DOHH2 (cell line): ENCODE results near the gene RXRA.

ENCODE experiments used
- H3F3A ChIP-seq: fragments of 200-600 bp; sonication (generic), shearing (Covaris generic); 2 replicates; pipeline ENCODE4 v1.6.0; 2016; ENCODE audit warnings: antibody characterized with exemption, mild to moderate bottlenecking; ENCODE audit not compliant: control insufficient read depth, insufficient read depth
- H3K27ac ChIP-seq: fragments of 200-600 bp; sonication (generic); 2 replicates; pipeline ENCODE4 v1.5.1; 2014; ENCODE audit warnings: low read depth, mild to moderate bottlenecking, low read length, moderate library complexity
- H3K27me3 ChIP-seq: fragments of 200-600 bp; sonication (generic); 2 replicates; pipeline ENCODE4 v1.6.1; 2014; ENCODE audit warnings: mild to moderate bottlenecking, low read length, mixed read lengths; ENCODE audit not compliant: control insufficient read depth
- H3K36me3 ChIP-seq: fragments of 200-600 bp; sonication (generic); 2 replicates; pipeline ENCODE4 v1.6.1; 2014; ENCODE audit warnings: mild to moderate bottlenecking, low read length, moderate library complexity, mixed read lengths; ENCODE audit not compliant: control insufficient read depth
- H3K4me1 ChIP-seq: fragments of 200-600 bp; sonication (generic); 2 replicates; pipeline ENCODE4 v1.6.1; 2014; ENCODE audit warnings: mild to moderate bottlenecking, low read length, mixed read lengths; ENCODE audit not compliant: control insufficient read depth
- H3K4me2 ChIP-seq: fragments of 200-600 bp; sonication (generic); 2 replicates; pipeline ENCODE4 v1.6.0; 2014; ENCODE audit warnings: mild to moderate bottlenecking, low read length, moderate library complexity
- H3K4me3 ChIP-seq: fragments of 200-600 bp; sonication (generic); 2 replicates; pipeline ENCODE4 v1.5.1; 2014; ENCODE audit warnings: mild to moderate bottlenecking, low read length, mixed read lengths
- H3K79me2 ChIP-seq: fragments of 200-600 bp; sonication (generic); 2 replicates; pipeline ENCODE4 v1.6.1; 2014; ENCODE audit warnings: mild to moderate bottlenecking, low read length, mixed read lengths; ENCODE audit not compliant: control insufficient read depth
- H3K9me2 ChIP-seq: fragments of 200-600 bp; sonication (generic); replicated peaks from 2 replicates; pipeline ENCODE4 v1.6.1; 2014; ENCODE audit warnings: mild to moderate bottlenecking, low read length, mixed read lengths; ENCODE audit not compliant: control insufficient read depth
- H3K9me3 ChIP-seq: fragments of 200-600 bp; sonication (generic); 2 replicates; pipeline ENCODE4 v1.6.1; 2014; ENCODE audit warnings: antibody characterized with exemption, low read length, mixed read lengths; ENCODE audit not compliant: control insufficient read depth, insufficient read depth
- H4K20me1 ChIP-seq: fragments of 200-600 bp; sonication (generic); 2 replicates; pipeline ENCODE4 v1.6.0; 2014; ENCODE audit warnings: low read depth, mild to moderate bottlenecking, antibody characterized with exemption, low read length, moderate library complexity; ENCODE audit not compliant: control insufficient read depth, insufficient read depth
- CTCF ChIP-seq: fragments of 200-600 bp; sonication (generic); IDR thresholded peaks from one replicate; pipeline ENCODE4 v1.5.1; 2014; ENCODE audit warnings: antibody characterized with exemption, mild to moderate bottlenecking, low read depth, low read length; ENCODE audit not compliant: poor library complexity, severe bottlenecking
- EZH2phosphoT487 ChIP-seq: fragments of 200-600 bp; sonication (generic); IDR thresholded peaks from 2 replicates; pipeline ENCODE4 v1.6.1; 2017; ENCODE audit warnings: borderline replicate concordance, mild to moderate bottlenecking, antibody characterized with exemption, low read length, moderate library complexity, mixed read lengths

The RXRA gene

GRCh38 chr9:134314039-134314949, 12.0 kb upstream of the RXRA start:
- H3K4me1 ChIP-seq: no peaks in the 10 kb centered on the region

GRCh38 chr9:134314950-134315715, 11.1 kb upstream of the RXRA start:
- Histone ChIP-seq H3K36me3 (no peaks in the 10 kb centered on the region), H3K27ac (no peak overlapping the region), H3K9me2 (no peaks in the 10 kb centered on the region), H3K79me2 (no peaks in the 10 kb centered on the region), H3K4me2 (no peak overlapping the region), H3K9me3 (no peaks in the 10 kb centered on the region), H3F3A (no peaks in the 10 kb centered on the region), H3K4me3 (no peak overlapping the region), H3K4me1 (no peaks in the 10 kb centered on the region), H4K20me1 (no peaks in the 10 kb centered on the region), H3K27me3 (no peaks in the 10 kb centered on the region)
- TF ChIP-seq CTCF (no peak), EZH2phosphoT487 (no peak)

More at GRCh38 chr9:134314039-134314949, 12.0 kb upstream of the RXRA start:
- Histone ChIP-seq H3F3A (no peaks in the 10 kb centered on the region), H3K4me3 (no peak overlapping the region), H3K27ac (no peak overlapping the region), H3K27me3 (no peaks in the 10 kb centered on the region), H3K79me2 (no peaks in the 10 kb centered on the region), H3K36me3 (no peaks in the 10 kb centered on the region), H3K9me2 (no peaks in the 10 kb centered on the region), H3K9me3 (no peaks in the 10 kb centered on the region), H3K4me2 (no peak overlapping the region), H4K20me1 (no peaks in the 10 kb centered on the region)
- TF ChIP-seq CTCF: no peak
- TF ChIP-seq EZH2phosphoT487: no peak

GRCh38 chr9:134315716-134316448, 10.4 kb upstream of the RXRA start:
- H3K27me3 ChIP-seq: no peaks in the 10 kb centered on the region
- no peaks in the 10 kb centered on the region for H3K79me2 ChIP-seq
- H3K27ac ChIP-seq: no peak overlapping the region
- H3K4me1 ChIP-seq: no peaks in the 10 kb centered on the region
- no peaks in the 10 kb centered on the region for H3K9me2 ChIP-seq
- H3K4me2 ChIP-seq: no peak overlapping the region
- H3F3A ChIP-seq: no peaks in the 10 kb centered on the region
- H3K4me3 ChIP-seq: no peak overlapping the region
- no peaks in the 10 kb centered on the region for H3K36me3 ChIP-seq
- no peaks in the 10 kb centered on the region for H3K9me3 ChIP-seq
- H4K20me1 ChIP-seq: no peaks in the 10 kb centered on the region
- TF ChIP-seq CTCF: no peak
- no peak for TF ChIP-seq EZH2phosphoT487
